HG03354 (cell line): ENCODE data around the gene HSD17B2.
"Not testable (repeated sequence)": the region's sequence is repeated elsewhere in the genome, so short reads cannot be mapped to it uniquely, and the experiment has no call there.

Experiments used
- ATAC-seq: cut with Tn5 transposase; IDR thresholded peaks from one replicate; pipeline ENCODE4 v1.9.1; 2021; ENCODE audit warnings: mild to moderate bottlenecking; ENCODE audit not compliant: unreplicated experiment, poor library complexity, severe bottlenecking

Gene HSD17B2

DNA sequence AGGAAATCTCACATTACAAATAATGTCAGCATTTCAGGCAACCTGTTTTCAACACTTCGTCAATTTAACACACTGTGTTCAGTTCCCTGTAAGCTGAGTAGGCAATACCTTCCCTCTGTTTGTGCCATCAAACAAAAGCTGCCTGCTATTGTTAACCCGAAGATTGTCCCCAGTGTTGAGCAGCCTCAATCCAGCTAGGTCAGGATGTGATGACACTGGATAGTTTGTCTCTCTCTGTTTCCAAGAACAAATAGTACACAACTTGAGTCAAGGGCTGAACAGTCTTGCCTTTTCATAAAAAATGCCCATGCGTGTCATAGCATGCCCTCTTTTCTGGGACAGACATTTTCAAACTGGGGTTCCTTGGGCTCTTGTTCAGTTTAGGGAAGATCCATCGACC is 36.4 kb downstream of the HSD17B2 start:
- ATAC-seq: no peak

GRCh38 chr16:82072313-82072712 is 37.3 kb downstream of the HSD17B2 start:
- no peak for ATAC-seq

DNA sequence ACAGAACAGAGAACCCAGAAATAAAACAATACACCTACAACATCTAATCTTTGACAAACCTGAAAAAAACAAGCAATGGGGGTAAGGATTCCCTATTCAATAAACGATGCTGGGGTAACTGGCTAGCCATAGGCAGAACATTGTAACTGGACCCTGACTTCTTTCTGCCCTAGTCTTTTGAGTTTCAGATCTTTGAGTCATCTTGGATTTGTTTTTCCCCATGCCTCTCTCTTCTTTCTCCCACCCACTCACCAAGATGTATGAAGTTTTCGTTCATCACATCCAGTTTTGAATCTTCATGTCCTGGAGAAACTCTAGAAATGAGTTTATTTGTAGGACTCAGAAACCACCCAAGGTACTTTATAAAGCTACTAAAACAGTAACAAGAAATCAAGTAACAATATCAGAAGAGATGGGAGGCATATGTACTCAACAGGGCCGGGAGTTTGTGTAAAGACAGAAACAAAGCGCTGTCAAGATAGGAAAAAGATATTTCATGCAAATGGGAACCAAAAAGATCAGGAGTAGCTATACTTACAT is 39.0 kb downstream of the HSD17B2 start:
- ATAC-seq: no peak

DNA sequence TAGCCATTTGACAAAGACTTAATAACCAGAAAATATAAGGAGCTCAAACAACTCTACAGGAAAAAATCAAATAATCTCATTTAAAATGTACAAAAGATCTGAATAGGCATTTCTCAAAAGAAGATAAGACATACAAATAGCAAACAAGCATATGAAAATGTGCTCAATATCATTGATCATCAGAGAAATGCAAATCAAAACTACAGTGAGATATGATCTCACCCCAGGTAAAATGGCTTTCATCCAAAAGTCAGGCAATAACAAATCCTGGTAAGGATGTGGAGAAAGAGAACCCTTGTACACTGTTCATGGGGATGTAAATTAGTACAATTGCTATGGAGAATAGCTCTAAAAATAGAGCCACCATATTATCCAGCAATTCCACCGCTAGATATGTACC is 43.1 kb downstream of the HSD17B2 start:
- no peak for ATAC-seq

GRCh38 chr16:82079892-82080291 is 44.8 kb downstream of the HSD17B2 start:
- no peak for ATAC-seq

DNA sequence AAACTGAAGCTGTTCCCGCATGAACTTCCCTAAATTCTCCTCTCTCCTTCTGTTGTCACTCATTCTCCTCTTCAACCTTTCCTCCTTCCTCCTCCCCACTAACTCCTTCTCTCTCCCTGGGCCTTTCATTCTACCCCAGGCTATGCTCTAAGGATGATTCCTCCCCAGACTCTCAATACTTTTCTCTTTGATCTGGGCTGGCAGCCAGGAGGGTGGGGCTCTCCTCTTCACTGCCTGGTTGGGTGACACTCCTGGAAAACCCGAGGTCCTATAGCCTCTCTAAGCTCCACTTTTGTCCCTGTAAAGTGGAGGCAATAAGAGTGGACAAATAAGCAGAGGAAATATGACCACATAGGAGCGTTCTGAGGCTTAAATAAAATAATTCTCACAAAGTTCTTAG is 46.2 kb downstream of the HSD17B2 start:
- ATAC-seq: no peak

DNA sequence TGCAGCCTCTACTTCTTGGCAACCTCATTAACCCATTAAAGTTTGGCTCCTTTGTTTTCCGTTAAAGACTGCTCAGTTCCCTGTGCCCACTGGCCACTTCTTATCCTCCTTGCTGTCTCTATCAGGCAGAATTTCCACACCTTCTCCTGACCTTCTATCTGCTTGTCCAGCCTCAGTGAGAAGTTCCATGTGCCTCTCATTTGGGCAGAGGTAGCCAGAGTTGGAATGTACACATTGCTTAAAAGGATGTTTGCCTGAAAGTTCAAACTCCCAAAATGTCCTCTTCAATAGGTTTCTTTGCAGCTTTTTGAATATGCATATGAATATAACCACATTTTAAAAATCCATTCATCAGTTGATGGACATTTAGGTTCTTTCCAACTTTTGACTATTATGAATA is 47.0 kb downstream of the HSD17B2 start:
- no peak for ATAC-seq

- no peak for ATAC-seq
Observed at GRCh38 chr16:82082543-82083244, 47.6 kb downstream of the HSD17B2 start.

DNA sequence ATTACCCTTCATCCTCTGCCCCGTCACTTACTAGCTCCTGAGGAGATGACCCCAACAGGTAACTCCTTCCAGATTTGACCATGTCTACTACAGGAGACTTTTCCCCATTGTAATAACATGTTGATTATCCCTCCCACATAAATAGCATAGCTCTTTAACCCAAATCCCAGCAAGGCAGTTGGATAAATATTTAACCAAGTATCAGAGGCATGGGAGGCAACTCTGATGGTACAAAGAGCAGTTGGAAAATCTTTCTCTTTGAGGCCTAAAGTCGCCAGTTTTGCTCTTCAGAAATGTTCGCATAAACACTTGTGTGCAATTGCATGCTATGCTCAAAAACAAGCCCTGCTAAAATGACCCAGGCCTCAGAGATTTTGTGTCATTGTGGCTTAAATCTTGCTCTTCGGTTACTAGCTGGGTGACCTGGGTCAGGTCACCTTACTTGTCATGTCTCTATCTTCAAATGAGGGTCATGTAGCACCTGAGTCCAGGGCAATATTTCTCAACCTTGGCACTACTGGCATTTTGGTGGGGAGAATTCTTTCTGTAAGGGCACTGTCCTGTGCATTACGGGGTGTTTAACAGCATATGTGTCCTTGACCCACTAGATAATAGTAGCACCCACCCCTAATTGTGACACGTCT is 48.8 kb downstream of the HSD17B2 start:
- ATAC-seq: no peak

- ATAC-seq: no peak
Observed at GRCh38 chr16:82085011-82085779, 50.1 kb downstream of the HSD17B2 start.

- no peak for ATAC-seq
Observed at GRCh38 chr16:82088483-82088882, 53.4 kb downstream of the HSD17B2 start.

- ATAC-seq: no peak
Observed at GRCh38 chr16:82091241-82091640, 56.2 kb downstream of the HSD17B2 start.

- ATAC-seq: no peak
Observed at GRCh38 chr16:82092711-82093110, 57.7 kb downstream of the HSD17B2 start.

- ATAC-seq: no peak
Observed at GRCh38 chr16:82093666-82094300, 58.7 kb downstream of the HSD17B2 start.

- ATAC-seq: no peak
Observed at GRCh38 chr16:82094942-82095540, 60.0 kb downstream of the HSD17B2 start.

GRCh38 chr16:82096641-82097040 is 61.6 kb downstream of the HSD17B2 start:
- no peak for ATAC-seq

DNA sequence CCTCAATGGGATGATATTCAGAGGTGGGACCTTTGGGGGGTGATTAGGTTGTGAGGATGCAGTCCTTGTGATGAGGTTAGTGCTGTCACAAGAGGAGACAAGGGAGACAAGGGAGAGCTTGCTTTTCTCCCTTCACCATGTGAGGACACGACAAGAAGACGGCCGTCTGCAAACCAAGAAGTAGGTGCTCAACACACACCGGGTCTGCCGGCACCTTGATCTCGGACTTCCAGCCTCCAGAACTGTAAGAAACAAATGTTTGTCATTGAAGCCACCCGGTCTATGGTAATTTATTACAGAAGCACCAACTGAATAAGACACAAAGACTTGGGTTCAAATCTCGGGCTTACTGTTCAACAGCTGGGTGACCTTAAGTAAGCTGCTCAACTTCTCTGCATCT is 70.1 kb downstream of the HSD17B2 start:
- no peak for ATAC-seq

DNA sequence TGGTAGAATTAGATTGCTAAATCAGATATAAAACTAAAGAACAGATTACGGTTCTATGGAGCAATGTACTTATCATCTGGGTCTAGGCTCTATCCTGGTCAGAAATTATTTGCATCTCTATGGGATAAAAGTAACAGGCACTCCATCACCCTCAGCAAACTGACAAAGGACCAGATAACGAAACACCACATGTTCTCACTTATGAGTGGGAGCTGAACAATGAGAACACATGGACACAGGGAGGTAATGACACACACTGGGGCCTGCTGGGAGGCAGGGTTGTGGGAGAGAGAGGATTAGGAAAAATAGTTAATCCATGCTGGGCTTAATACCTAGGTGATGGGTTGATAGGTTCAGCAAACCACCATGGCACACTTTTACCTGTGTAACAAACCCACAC is 73.0 kb downstream of the HSD17B2 start:
- no peak for ATAC-seq

DNA sequence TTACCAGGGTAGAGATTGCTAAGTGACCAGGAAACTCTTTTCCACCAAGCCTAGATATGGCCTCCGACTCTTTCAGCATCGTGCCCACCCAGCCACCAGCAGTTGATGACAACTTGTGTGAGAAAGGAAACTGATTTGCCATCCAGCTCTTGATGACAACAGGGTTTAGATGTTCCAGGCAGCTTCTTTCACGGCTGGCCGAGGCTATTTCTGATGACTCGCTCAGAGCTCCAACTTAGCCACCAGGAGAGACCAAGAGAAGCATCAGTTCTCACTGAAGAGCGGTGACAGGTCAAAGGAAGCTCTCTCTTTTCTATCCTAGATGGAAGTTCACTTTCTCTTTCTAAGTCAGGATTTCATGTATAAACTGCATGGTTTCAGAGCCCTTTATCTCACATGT is 73.7 kb downstream of the HSD17B2 start:
- ATAC-seq: no peak

DNA sequence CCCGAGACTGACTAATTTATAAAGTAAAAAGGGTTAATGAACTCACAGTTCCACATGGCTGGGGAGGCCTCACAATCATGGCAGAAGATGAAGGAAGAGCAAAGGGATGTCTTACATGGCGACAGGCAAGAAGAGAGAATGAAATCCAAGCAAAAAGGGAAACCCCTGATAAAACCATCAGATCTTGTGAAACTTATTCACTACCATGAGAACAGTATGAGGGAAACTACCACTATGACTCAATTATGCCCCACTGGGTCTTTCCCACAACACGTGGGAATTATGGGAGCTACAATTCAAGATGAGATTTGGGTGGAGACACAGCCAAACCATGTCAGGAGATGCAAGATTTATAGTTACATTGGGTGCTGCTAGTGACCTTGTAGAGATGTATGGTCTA is 74.2 kb downstream of the HSD17B2 start:
- ATAC-seq: not testable (repeated sequence)
